HL-60 (cell line): ENCODE measurements around the gene CSTB.

Experiments
- GABPA ChIP-seq: IDR thresholded peaks from 2 replicates; pipeline ENCODE4 v1.6.1; 2012; ENCODE audit warnings: low read depth
- POLR2AphosphoS5 ChIP-seq: IDR thresholded peaks from 2 replicates; pipeline ENCODE4 v1.6.1; 2012; ENCODE audit warnings: low read depth
- REST ChIP-seq: IDR thresholded peaks from 2 replicates; pipeline ENCODE4 v1.6.1; 2012; ENCODE audit warnings: low read depth; ENCODE audit not compliant: insufficient replicate concordance
- SPI1 ChIP-seq: IDR thresholded peaks from 2 replicates; pipeline ENCODE4 v1.6.1; 2012; ENCODE audit warnings: low read depth, mild to moderate bottlenecking, borderline replicate concordance
- TF ChIP-seq, protein P1 (sequence below): IDR thresholded peaks from one replicate; pipeline ENCODE4 v1.5.1; 2011; ENCODE audit warnings: low read length, control low read depth, inconsistent platforms; ENCODE audit not compliant: insufficient read depth

DNA sequence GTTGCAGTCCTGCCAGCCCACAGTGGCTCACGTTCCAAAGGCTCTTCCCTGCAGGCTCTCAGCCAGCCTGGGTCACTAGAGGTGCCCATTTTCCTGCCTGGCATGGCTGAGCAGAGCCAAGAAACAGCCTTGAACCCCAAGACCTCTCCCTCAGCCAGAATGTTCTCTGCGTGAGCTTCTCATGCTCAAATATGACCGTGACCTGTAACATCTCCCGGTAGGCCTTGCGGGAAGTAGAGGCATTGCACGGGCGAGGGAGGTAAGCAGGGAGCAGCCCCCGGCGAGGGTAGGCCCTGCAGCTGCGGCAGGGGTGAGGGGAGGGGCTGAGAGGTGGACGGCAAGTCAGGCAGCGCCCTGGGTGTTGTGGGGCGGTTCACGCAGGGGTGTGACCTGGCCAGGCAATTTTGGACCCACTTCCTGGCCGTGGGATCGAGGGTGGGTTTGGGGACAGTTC lies 33.3 kb upstream of the CSTB start:
- TF ChIP-seq, protein P1, sequence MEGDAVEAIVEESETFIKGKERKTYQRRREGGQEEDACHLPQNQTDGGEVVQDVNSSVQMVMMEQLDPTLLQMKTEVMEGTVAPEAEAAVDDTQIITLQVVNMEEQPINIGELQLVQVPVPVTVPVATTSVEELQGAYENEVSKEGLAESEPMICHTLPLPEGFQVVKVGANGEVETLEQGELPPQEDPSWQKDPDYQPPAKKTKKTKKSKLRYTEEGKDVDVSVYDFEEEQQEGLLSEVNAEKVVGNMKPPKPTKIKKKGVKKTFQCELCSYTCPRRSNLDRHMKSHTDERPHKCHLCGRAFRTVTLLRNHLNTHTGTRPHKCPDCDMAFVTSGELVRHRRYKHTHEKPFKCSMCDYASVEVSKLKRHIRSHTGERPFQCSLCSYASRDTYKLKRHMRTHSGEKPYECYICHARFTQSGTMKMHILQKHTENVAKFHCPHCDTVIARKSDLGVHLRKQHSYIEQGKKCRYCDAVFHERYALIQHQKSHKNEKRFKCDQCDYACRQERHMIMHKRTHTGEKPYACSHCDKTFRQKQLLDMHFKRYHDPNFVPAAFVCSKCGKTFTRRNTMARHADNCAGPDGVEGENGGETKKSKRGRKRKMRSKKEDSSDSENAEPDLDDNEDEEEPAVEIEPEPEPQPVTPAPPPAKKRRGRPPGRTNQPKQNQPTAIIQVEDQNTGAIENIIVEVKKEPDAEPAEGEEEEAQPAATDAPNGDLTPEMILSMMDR: no peak
- TF ChIP-seq POLR2AphosphoS5: peak; percentile 4; the same call in 1 of the 2 replicates
- TF ChIP-seq SPI1: no peak
- TF ChIP-seq REST: no peak
- TF ChIP-seq GABPA: no peak
